NT2/D1 (cell line): ENCODE measurements around the gene LCN1.

Experiments used
- DNase-seq: peaks from one replicate; pipeline ENCODE4 v3.0.0-alpha.2; 2011; ENCODE audit warnings: low read depth, low spot score
- H3K27me3 ChIP-seq: 2 replicates; pipeline ENCODE4 v1.6.0; 2011; ENCODE audit warnings: mild to moderate bottlenecking; ENCODE audit not compliant: insufficient read length, insufficient read depth
- H3K36me3 ChIP-seq: 2 replicates; pipeline ENCODE4 v1.6.1; 2011; ENCODE audit warnings: mild to moderate bottlenecking, low read length, mixed read lengths; ENCODE audit not compliant: insufficient read depth, insufficient read length
- H3K4me1 ChIP-seq: 2 replicates; pipeline ENCODE4 v1.5.1; 2011; ENCODE audit not compliant: insufficient read depth, insufficient read length
- H3K4me3 ChIP-seq: 2 replicates; pipeline ENCODE4 v1.5.1; 2011; ENCODE audit warnings: low read depth; ENCODE audit not compliant: insufficient read length
- H3K9ac ChIP-seq: 2 replicates; pipeline ENCODE4 v1.6.0; 2011; ENCODE audit warnings: low read depth; ENCODE audit not compliant: insufficient read length
- H3K9me3 ChIP-seq: 2 replicates; pipeline ENCODE4 v1.5.1; 2011; ENCODE audit warnings: mild to moderate bottlenecking, low read length; ENCODE audit not compliant: insufficient read depth
- SUZ12 ChIP-seq: IDR thresholded peaks from 2 replicates; pipeline ENCODE4 v1.6.1; 2011; ENCODE audit not compliant: insufficient read length, insufficient read depth; ENCODE audit errors: extremely low read depth
- YY1 ChIP-seq: IDR thresholded peaks from 2 replicates; pipeline ENCODE4 v1.6.1; 2011; ENCODE audit not compliant: insufficient read length, insufficient read depth
- ZNF274 ChIP-seq: IDR thresholded peaks from 2 replicates; pipeline ENCODE4 v1.6.1; 2011; ENCODE audit warnings: mild to moderate bottlenecking, low read depth, low read length

The LCN1 gene

GRCh38 chr9:135520916-135521607 is at the start of gene LCN1:
Gene LCN1 (plus strand): TSS chr9:135521440. CDS start chr9:135521498, 58 bp downstream.
- Histone ChIP-seq H3K27me3 (no peaks in the 10 kb centered on the region), H3K9me3 (no peaks in the 10 kb centered on the region), H3K36me3 (no peaks in the 10 kb centered on the region), H3K4me3 (no peak within 1 kb of the TSS), H3K4me1 (peaks cover 16% of the 10 kb centered on the region), H3K9ac (no peak within 1 kb of the TSS)
- TF ChIP-seq YY1 (no peak), SUZ12 (no peak), ZNF274 (no peak)
- DNase-seq = no peak

- no peak overlapping the region for H3K9ac ChIP-seq
- no peak overlapping the region for H3K4me3 ChIP-seq
- H3K36me3 ChIP-seq = peaks cover 6% of the 10 kb centered on the region
- DNase-seq = no peak
- H3K27me3 ChIP-seq = no peaks in the 10 kb centered on the region
- peaks cover 11% of the 10 kb centered on the region for H3K4me1 ChIP-seq
- H3K9me3 ChIP-seq = no peaks in the 10 kb centered on the region
- TF ChIP-seq YY1 (no peak), SUZ12 (no peak), ZNF274 (no peak)
Measured at GRCh38 chr9:135471791-135472640, 49.2 kb upstream of the LCN1 start.

- Histone ChIP-seq H3K4me3 (no peak overlapping the region), H3K9ac (no peak overlapping the region), H3K27me3 (no peaks in the 10 kb centered on the region), H3K9me3 (no peaks in the 10 kb centered on the region), H3K4me1 (peaks cover 13% of the 10 kb centered on the region), H3K36me3 (peaks cover 6% of the 10 kb centered on the region)
- TF ChIP-seq YY1 = no peak
- TF ChIP-seq SUZ12 = no peak
- TF ChIP-seq ZNF274 = no peak
- no peak for DNase-seq
Measured at GRCh38 chr9:135473972-135474543, 47.2 kb upstream of the LCN1 start.

- no peaks in the 10 kb centered on the region for H3K27me3 ChIP-seq
- H3K9ac ChIP-seq = no peak overlapping the region
- H3K4me3 ChIP-seq = no peak overlapping the region
- TF ChIP-seq YY1 (no peak), SUZ12 (no peak), ZNF274 (no peak)
- DNase-seq = no peak
- peaks cover 6% of the 10 kb centered on the region for H3K36me3 ChIP-seq
- H3K9me3 ChIP-seq = no peaks in the 10 kb centered on the region
- peaks cover 13% of the 10 kb centered on the region for H3K4me1 ChIP-seq
Measured at GRCh38 chr9:135474915-135475314, 46.3 kb upstream of the LCN1 start.

GRCh38 chr9:135476561-135477355 is 44.5 kb upstream of the LCN1 start:
- TF ChIP-seq SUZ12 = no peak
- TF ChIP-seq ZNF274 = no peak
- no peak for TF ChIP-seq YY1
- H3K9me3 ChIP-seq = no peaks in the 10 kb centered on the region
- no peaks in the 10 kb centered on the region for H3K27me3 ChIP-seq
- H3K36me3 ChIP-seq = peaks cover 6% of the 10 kb centered on the region
- H3K9ac ChIP-seq = no peak overlapping the region
- DNase-seq = no peak
- peaks cover 10% of the 10 kb centered on the region for H3K4me1 ChIP-seq
- no peak overlapping the region for H3K4me3 ChIP-seq

- no peak for TF ChIP-seq YY1
- TF ChIP-seq ZNF274 = no peak
- no peak for TF ChIP-seq SUZ12
- H3K9me3 ChIP-seq = no peaks in the 10 kb centered on the region
- H3K9ac ChIP-seq = no peak overlapping the region
Measured at GRCh38 chr9:135478191-135478590, 43.0 kb upstream of the LCN1 start.

More at GRCh38 chr9:135478191-135478590, 43.0 kb upstream of the LCN1 start:
- Histone ChIP-seq H3K36me3 (peaks cover 15% of the 10 kb centered on the region), H3K27me3 (no peaks in the 10 kb centered on the region), H3K4me1 (peaks cover 5% of the 10 kb centered on the region), H3K4me3 (no peak overlapping the region)
- DNase-seq = no peak
